Islet of Langerhans (tissue), 1 donor: ENCODE measurements around the gene ETFA.

ENCODE experiments used
- FAIRE-seq: peaks from one replicate; lab custom pipeline; 2011; peaks lifted over from hg19 to GRCh38; lab: Jason Lieb, UNC

ETFA gene

DNA sequence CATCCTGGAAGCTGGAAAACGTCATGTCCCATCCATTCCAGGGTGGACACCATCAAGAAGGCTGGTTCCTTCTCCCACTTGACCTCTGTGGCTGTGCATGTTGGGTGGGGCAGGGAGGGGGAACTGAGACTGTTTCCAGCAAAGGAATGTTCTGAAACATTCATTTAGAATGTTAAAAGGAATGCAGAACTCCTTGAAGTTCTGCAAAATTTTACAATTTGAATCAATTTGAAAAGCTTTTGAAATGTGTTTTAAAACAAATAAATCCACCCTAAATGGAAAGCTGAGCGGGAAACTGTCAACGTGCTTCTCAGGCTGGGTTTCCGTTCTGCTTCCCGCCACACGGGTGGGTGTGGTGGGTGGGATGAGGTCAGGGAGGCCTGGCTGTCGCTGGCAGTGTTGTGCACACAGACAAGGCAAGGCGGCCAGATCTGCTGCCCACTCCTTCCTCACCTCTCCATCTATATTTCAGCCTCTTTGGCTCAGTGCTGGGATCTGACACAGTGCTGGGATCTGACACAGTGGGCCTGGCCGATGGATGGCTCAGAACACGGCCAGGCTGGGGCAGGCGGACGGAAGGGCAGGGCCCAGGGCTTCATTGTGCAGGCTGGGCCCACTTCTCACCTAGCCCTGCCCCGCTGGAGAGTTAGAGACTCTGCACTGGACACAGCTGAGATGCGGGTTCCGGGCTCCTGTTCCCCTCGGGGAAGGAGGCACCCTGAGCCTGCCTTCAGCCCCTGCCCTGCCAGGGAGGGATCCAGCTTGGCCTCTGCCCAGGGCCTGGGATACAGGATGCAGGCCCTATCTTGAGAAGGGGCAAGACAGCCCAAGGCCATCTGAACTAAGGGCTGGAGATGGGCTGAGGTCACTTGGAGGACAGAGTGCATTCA is 141.1 kb downstream of the ETFA start:
- no peak for FAIRE-seq

DNA sequence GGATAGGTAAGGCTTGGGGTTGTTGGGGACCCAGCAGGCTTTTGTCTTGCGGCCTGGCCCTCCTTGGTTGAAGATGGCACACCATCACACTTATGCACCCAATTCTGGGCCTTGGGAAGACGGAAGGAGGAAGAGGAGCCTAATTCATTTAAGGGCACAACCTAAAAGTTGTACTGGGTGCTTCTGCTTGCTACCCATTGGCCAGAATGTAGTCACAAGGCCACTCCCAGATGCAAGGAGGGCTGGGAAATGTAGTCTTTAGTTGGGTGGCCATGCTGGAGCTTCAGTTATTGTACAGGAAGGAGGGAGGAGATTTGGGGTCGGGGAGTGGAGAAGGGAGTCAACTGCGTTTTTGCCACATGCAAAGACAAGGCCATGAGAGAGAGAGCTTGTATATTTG is 142.3 kb downstream of the ETFA start:
- no peak for FAIRE-seq

DNA sequence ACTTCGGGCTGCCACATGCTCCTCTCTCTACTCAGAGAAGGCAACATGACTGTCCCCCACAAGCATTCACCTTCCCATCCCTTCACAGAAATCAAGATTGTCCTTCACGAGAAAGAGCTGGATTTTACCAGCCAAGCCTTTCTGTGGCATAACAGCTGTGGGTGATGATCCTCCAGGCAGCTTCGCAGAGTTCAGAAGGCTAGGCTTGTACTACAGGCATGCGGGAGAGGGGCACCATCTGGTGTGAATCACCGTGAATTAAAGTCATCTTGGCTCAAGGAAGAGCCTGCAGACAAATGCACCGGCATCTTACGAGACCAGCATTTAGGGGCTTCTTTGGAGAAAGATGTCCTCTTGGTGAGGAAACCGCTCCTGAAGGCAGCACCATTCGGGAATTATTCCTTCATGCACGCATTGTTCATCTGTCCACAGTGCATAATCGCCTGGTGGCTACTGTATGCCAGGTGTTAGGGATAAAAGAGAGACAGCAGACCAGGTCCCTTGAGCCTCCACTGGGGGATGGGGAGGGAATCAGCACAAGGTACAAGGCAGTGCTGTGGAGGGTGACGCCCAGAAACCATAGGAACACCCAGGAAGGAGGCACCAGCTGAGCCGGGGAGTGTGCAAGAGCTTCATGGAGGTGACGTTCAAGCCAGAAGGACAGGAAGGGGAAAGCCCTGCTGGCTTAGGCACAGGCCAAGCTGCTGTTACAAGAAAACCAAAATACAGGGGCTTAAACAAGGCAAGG is 142.9 kb downstream of the ETFA start:
- FAIRE-seq = no peak

DNA sequence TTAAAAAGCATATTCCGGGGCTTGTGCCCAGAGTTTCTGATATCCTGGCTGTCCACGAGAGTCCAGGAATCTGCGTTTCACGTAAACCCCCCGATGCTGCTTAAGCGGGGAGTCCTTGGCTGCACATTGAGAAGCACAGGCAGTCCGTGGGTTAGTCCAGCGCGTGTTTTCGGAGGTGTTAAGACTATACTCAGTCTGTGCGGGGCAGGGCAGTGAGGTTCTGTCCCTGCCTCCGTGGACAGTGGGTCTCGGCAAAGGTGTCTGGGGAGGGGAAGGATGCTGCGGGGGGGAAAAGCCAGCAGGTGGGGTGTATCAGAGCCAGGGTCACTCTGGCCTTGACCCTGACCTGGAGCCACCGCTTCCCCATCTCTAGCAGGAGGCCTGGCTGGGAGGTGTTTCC is 145.3 kb downstream of the ETFA start:
- no peak for FAIRE-seq
